SH-SY5Y (cell line): ENCODE results near the gene FYTTD1.

ENCODE experiments used
- GATA2 ChIP-seq: IDR thresholded peaks from 2 replicates; pipeline ENCODE4 v1.6.1; 2011; ENCODE audit warnings: mild to moderate bottlenecking, low read depth, low read length
- GATA3 ChIP-seq: IDR thresholded peaks from 2 replicates; pipeline ENCODE4 v1.6.1; 2011; ENCODE audit warnings: low read depth, mild to moderate bottlenecking, low read length, moderate library complexity

- TF ChIP-seq GATA3 (no peak), GATA2 (no peak)
Measured at GRCh38 chr3:197749601-197750395, at the start of gene FYTTD1.
